Measurements from ENCODE around the gene MAST4. TPM values are rescaled to one million over a fixed set of nuclear protein-coding genes. Genes with fewer than 3 reads are reported as not detected.

The MAST4 gene
- polyA plus RNA-seq, 1 experiment, result 4.0 TPM

DNA sequence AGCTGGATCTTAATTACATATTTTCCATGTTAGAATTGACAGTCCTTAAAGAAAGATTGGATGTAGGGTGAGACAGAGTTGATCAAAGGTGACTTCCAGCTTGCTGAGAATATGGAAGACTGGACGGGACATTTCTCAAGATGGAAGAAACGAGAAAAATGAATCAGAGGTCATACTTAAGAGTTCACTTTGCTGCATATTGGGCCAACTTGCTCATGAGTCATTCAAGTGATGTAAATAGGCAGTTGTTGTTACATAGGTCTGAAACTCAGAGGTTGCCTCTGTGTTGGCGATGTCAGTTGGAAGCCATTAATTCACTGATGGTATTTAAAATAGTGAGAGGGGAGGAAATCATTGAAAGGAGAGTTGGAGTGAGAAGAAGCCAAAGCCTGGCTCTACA, 467.6 kb downstream of the MAST4 start:
- CTCF ChIA-PET, result no interaction called here

DNA sequence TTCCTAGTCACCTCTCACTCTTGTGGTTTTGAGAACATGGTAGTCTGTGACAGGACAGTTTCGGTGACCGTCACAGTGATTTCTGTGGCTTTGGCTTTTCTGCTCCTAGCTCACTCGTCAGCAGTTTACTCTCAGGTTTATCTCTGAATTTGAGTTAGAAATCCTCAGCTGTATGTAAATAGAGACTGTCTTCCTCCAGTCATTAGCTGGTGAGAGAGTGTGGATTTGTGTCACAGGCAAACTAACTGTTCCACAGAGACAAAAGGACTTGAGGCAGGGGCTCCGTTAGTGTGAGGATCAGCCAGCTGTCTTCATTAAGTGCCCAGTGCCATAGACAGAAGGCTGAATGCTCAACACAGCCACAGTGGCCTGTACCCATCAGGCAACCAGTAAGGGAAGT, 469.0 kb downstream of the MAST4 start:
- no peaks in the 10 kb centered on the region for H3K36me3 ChIP-seq (ENCODE audit: control insufficient read depth, insufficient read depth, low read length)
- H3K27me3 ChIP-seq (ENCODE audit: control insufficient read depth, insufficient read depth, low read length), result no peaks in the 10 kb centered on the region
- POLR2A ChIA-PET, result no interaction called here
- TF ChIP-seq, protein P1, sequence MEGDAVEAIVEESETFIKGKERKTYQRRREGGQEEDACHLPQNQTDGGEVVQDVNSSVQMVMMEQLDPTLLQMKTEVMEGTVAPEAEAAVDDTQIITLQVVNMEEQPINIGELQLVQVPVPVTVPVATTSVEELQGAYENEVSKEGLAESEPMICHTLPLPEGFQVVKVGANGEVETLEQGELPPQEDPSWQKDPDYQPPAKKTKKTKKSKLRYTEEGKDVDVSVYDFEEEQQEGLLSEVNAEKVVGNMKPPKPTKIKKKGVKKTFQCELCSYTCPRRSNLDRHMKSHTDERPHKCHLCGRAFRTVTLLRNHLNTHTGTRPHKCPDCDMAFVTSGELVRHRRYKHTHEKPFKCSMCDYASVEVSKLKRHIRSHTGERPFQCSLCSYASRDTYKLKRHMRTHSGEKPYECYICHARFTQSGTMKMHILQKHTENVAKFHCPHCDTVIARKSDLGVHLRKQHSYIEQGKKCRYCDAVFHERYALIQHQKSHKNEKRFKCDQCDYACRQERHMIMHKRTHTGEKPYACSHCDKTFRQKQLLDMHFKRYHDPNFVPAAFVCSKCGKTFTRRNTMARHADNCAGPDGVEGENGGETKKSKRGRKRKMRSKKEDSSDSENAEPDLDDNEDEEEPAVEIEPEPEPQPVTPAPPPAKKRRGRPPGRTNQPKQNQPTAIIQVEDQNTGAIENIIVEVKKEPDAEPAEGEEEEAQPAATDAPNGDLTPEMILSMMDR (IDR thresholded peaks at IDR 0.05; ENCODE audit: insufficient read depth, low read depth, low read length), result no peak
- DNase-seq (ENCODE audit: low read depth), result no peak
- CTCF ChIA-PET, result interaction anchor here (1.0 kb wide), 1 partner anchor 10 kb away, joined by 3 read pairs; no protein-coding TSS in a partner anchor
- H3K4me3 ChIP-seq (ENCODE audit: low read depth, low read length), result no peak overlapping the region

More for the DNA sequence above, 467.6 kb downstream of the MAST4 start:
- no peak for DNase-seq (ENCODE audit: low read depth)
- H3K36me3 ChIP-seq (ENCODE audit: control insufficient read depth, insufficient read depth, low read length), result no peaks in the 10 kb centered on the region
- H3K4me3 ChIP-seq (ENCODE audit: low read depth, low read length), result no peak overlapping the region
- POLR2A ChIA-PET, result no interaction called here
- TF ChIP-seq, protein P1 (IDR thresholded peaks at IDR 0.05; ENCODE audit: insufficient read depth, low read depth, low read length), result no peak
- H3K27me3 ChIP-seq (ENCODE audit: control insufficient read depth, insufficient read depth, low read length), result no peaks in the 10 kb centered on the region

DNA sequence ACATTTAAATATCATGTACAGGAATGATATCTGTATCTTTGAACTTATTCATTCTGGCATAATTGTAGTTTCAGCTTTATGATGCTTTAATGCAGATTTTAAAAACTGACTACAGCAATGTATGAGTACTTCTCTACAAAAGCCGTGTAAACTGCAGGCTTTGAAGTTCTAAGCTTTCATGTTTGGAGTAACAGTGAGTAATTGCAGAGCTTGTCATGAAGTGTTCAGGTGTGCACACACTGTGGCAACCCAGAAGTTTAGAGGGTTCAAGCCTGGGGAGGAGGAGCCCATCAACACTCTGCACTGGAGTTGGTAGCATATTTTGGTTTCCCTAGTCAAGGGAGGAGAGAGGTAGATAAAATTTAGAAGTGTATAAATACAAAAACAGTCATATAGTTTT, 469.5 kb downstream of the MAST4 start:
- Histone ChIP-seq H3K36me3 (ENCODE audit: control insufficient read depth, insufficient read depth, low read length) (no peaks in the 10 kb centered on the region), H3K27me3 (ENCODE audit: control insufficient read depth, insufficient read depth, low read length) (no peaks in the 10 kb centered on the region), H3K4me3 (ENCODE audit: low read depth, low read length) (no peak overlapping the region)
- TF ChIP-seq, protein P1 (IDR thresholded peaks at IDR 0.05; ENCODE audit: insufficient read depth, low read depth, low read length), result no peak
- ChIA-PET CTCF (interaction anchor here (1.0 kb wide), 1 partner anchor 10 kb away, joined by 3 read pairs; no protein-coding TSS in a partner anchor), POLR2A (no interaction called here)
- DNase-seq (ENCODE audit: low read depth), result no peak

DNA sequence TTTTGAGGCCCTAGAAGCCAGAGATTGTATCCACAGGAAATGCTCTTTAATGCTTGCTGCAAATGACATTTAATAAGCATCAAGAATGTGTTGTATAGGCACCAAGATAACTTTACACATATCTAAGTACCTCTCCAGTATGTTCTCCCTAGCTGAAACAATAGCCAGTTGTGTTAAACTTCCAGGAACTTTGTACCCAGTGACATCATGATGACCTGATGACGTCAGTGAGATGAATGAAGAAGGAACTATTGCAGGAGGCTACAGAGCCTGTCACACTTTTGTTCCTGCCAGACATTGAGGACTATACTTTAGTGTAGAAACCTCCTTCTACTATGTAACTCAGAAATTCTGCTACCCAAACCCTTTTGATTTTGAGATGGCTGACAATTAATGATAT, 470.6 kb downstream of the MAST4 start:
- no peak overlapping the region for H3K4me3 ChIP-seq (ENCODE audit: low read depth, low read length)
- no peaks in the 10 kb centered on the region for H3K36me3 ChIP-seq (ENCODE audit: control insufficient read depth, insufficient read depth, low read length)
- no peaks in the 10 kb centered on the region for H3K27me3 ChIP-seq (ENCODE audit: control insufficient read depth, insufficient read depth, low read length)
- POLR2A ChIA-PET, result interaction anchor here (0.6 kb wide), 1 partner anchor 38 kb away, joined by 6 read pairs; no protein-coding TSS in a partner anchor
- CTCF ChIA-PET, result no interaction called here
- DNase-seq (ENCODE audit: low read depth), result no peak
- TF ChIP-seq, protein P1 (IDR thresholded peaks at IDR 0.05; ENCODE audit: insufficient read depth, low read depth, low read length), result no peak

DNA sequence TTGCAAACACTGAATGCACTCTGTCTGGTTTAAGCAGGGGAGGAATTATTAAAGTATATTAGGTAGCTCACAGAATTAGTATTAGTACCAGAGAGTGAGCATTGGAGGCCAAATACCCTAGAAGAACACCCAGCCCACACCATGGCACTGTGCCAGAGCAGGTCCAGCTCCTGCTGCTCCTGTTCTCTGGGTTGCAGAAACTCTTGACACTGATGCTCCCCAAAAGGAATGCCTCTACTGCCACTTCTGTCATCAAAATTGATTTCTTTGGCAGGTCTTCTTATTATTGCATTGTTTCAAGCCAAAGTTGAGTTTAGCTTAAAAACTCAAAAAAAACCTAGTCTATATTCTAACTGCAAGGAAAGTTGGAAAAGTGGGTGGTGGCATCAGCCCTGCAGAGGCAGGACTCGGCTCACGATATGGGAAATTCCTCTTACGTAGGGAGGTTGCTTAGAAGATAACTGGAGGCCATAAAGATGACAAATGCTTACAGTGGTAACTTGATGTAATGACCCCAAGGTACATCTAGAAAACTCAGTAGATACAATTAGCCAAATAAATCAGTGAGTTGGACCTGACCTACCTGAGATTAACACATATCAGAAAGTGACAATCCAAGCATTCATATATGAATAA, 477.0 kb downstream of the MAST4 start:
- CTCF ChIA-PET, result no interaction called here
- POLR2A ChIA-PET, result no interaction called here
- no peaks in the 10 kb centered on the region for H3K27me3 ChIP-seq (ENCODE audit: control insufficient read depth, insufficient read depth, low read length)
- DNase-seq (ENCODE audit: low read depth), result no peak
- no peak overlapping the region for H3K4me3 ChIP-seq (ENCODE audit: low read depth, low read length)
- TF ChIP-seq, protein P1 (IDR thresholded peaks at IDR 0.05; ENCODE audit: insufficient read depth, low read depth, low read length), result no peak
- H3K36me3 ChIP-seq (ENCODE audit: control insufficient read depth, insufficient read depth, low read length), result no peaks in the 10 kb centered on the region

Data from BJ (cell line).